HG03565 (cell line): ENCODE data around the gene PRIM2.
"Not testable (repeated sequence)": the region's sequence is repeated elsewhere in the genome, so short reads cannot be mapped to it uniquely, and the experiment has no call there.

Experiments
- ATAC-seq: cut with Tn5 transposase; IDR thresholded peaks from one replicate; pipeline ENCODE4 v1.9.1; 2021; ENCODE audit warnings: mild to moderate bottlenecking, moderate library complexity; ENCODE audit not compliant: unreplicated experiment

PRIM2 gene

GRCh38 chr6:57579489-57579888 is 262.1 kb downstream of the PRIM2 start:
- peak; percentile 47 for ATAC-seq

- not testable (repeated sequence) for ATAC-seq
Observed at GRCh38 chr6:57581586-57581985, 264.2 kb downstream of the PRIM2 start.

GRCh38 chr6:57601105-57601504 is 283.7 kb downstream of the PRIM2 start:
- not testable (repeated sequence) for ATAC-seq

- not testable (repeated sequence) for ATAC-seq
Observed at GRCh38 chr6:57605303-57605702, 287.9 kb downstream of the PRIM2 start.

- not testable (repeated sequence) for ATAC-seq
Observed at GRCh38 chr6:57606331-57606730, 288.9 kb downstream of the PRIM2 start.

GRCh38 chr6:57610612-57611011 is 293.2 kb downstream of the PRIM2 start:
- ATAC-seq, result not testable (repeated sequence)

- ATAC-seq, result not testable (repeated sequence)
Observed at GRCh38 chr6:57618959-57619358, 301.5 kb downstream of the PRIM2 start.

GRCh38 chr6:57631773-57632172 is 314.3 kb downstream of the PRIM2 start:
- ATAC-seq, result not testable (repeated sequence)

- ATAC-seq, result not testable (repeated sequence)
Observed at GRCh38 chr6:57658526-57658925, 341.1 kb downstream of the PRIM2 start.

- ATAC-seq, result not testable (repeated sequence)
Observed at GRCh38 chr6:57659794-57660193, 342.4 kb downstream of the PRIM2 start.

GRCh38 chr6:57660940-57661339 is 343.5 kb downstream of the PRIM2 start:
- not testable (repeated sequence) for ATAC-seq

- not testable (repeated sequence) for ATAC-seq
Observed at GRCh38 chr6:57668108-57668507, 350.7 kb downstream of the PRIM2 start.

- ATAC-seq, result not testable (repeated sequence)
Observed at GRCh38 chr6:57671237-57671636, 353.8 kb downstream of the PRIM2 start.

GRCh38 chr6:57671937-57672627 is 354.7 kb downstream of the PRIM2 start:
- ATAC-seq, result not testable (repeated sequence)

- ATAC-seq, result not testable (repeated sequence)
Observed at GRCh38 chr6:57673281-57673680, 355.9 kb downstream of the PRIM2 start.

- not testable (repeated sequence) for ATAC-seq
Observed at GRCh38 chr6:57675386-57675785, 358.0 kb downstream of the PRIM2 start.

- not testable (repeated sequence) for ATAC-seq
Observed at GRCh38 chr6:57696382-57696781, 379.0 kb downstream of the PRIM2 start.
